ENCODE data around the gene BCL11B. TPM values are rescaled to one million over a fixed set of nuclear protein-coding genes. Genes with fewer than 3 reads are reported as not detected.

BCL11B gene
- total RNA-seq, 1 experiment from 2014 or later: 0.05 TPM

- CTCF ChIA-PET: no interaction called here
- Histone ChIP-seq H3K9me3 (no peaks in the 10 kb centered on the region), H3K4me3 (ENCODE audit: low read depth, low read length) (no peak overlapping the region), H3K27me3 (replicated peaks; ENCODE audit: control insufficient read depth, insufficient read depth, low read length) (no peaks in the 10 kb centered on the region), H3K36me3 (ENCODE audit: control insufficient read depth, insufficient read depth, low read length) (no peaks in the 10 kb centered on the region; the same call in 1 of the 2 replicates), H3K4me1 (peaks cover 52% of the 10 kb centered on the region)
- Mint-ChIP-seq H3K27ac (ENCODE audit: unreplicated experiment) (peak overlapping the region; percentile 30), H3K9me3 (ENCODE audit: unreplicated experiment) (peaks cover 17% of the 10 kb centered on the region), H3K4me1 (ENCODE audit: low read depth, unreplicated experiment) (peaks cover 6% of the 10 kb centered on the region), H3K4me3 (ENCODE audit: unreplicated experiment) (no peak overlapping the region), H3K27me3 (ENCODE audit: insufficient read depth, unreplicated experiment) (peaks cover 3% of the 10 kb centered on the region), H3K36me3 (ENCODE audit: insufficient read depth, unreplicated experiment) (no peaks in the 10 kb centered on the region)
- no peak for TF ChIP-seq CTCF (IDR thresholded peaks at IDR 0.05; ENCODE audit: insufficient read depth in 1 of 2, low read depth in 1 of 2, low read length in 1 of 2, severe bottlenecking in 1 of 2, unreplicated experiment in 1 of 2)
- POLR2A ChIA-PET: no interaction called here
- intact Hi-C loops (cut with micrococcal nuclease; ENCODE audit: unreplicated experiment): no loop called here
- BruUV-seq (replicated peaks): no TSS peak
- no peak for DNase-seq
These were observed 42.6 kb upstream of the BCL11B start for GRCh38 chr14:99314623-99315022.

- Mint-ChIP-seq H3K4me3 (ENCODE audit: unreplicated experiment) (no peak overlapping the region), H3K27me3 (ENCODE audit: insufficient read depth, unreplicated experiment) (peaks cover 3% of the 10 kb centered on the region), H3K9me3 (ENCODE audit: unreplicated experiment) (peaks cover 17% of the 10 kb centered on the region), H3K36me3 (ENCODE audit: insufficient read depth, unreplicated experiment) (no peaks in the 10 kb centered on the region), H3K27ac (ENCODE audit: unreplicated experiment) (no peak overlapping the region), H3K4me1 (ENCODE audit: low read depth, unreplicated experiment) (peaks cover 6% of the 10 kb centered on the region)
- BruUV-seq (replicated peaks): no TSS peak
- Histone ChIP-seq H3K27me3 (replicated peaks; ENCODE audit: control insufficient read depth, insufficient read depth, low read length) (no peaks in the 10 kb centered on the region), H3K4me1 (peaks cover 38% of the 10 kb centered on the region), H3K9me3 (no peaks in the 10 kb centered on the region), H3K4me3 (ENCODE audit: low read depth, low read length) (no peak overlapping the region), H3K36me3 (ENCODE audit: control insufficient read depth, insufficient read depth, low read length) (no peaks in the 10 kb centered on the region; the same call in 1 of the 2 replicates)
- CTCF ChIA-PET: no interaction called here
- no peak for TF ChIP-seq CTCF (IDR thresholded peaks at IDR 0.05; ENCODE audit: insufficient read depth in 1 of 2, low read depth in 1 of 2, low read length in 1 of 2, severe bottlenecking in 1 of 2, unreplicated experiment in 1 of 2)
- no peak for DNase-seq
- intact Hi-C loops (cut with micrococcal nuclease; ENCODE audit: unreplicated experiment): no loop called here
- POLR2A ChIA-PET: no interaction called here
These were observed 41.2 kb upstream of the BCL11B start for GRCh38 chr14:99313234-99313633.

- H3K27me3 ChIP-seq (replicated peaks; ENCODE audit: control insufficient read depth, insufficient read depth, low read length): no peaks in the 10 kb centered on the region
- H3K36me3 ChIP-seq (ENCODE audit: control insufficient read depth, insufficient read depth, low read length): no peaks in the 10 kb centered on the region; the same call in 1 of the 2 replicates
- Mint-ChIP-seq H3K27ac (ENCODE audit: unreplicated experiment) (no peak overlapping the region), H3K36me3 (ENCODE audit: insufficient read depth, unreplicated experiment) (no peaks in the 10 kb centered on the region), H3K9me3 (ENCODE audit: unreplicated experiment) (peaks cover 17% of the 10 kb centered on the region), H3K4me1 (ENCODE audit: low read depth, unreplicated experiment) (peaks cover 6% of the 10 kb centered on the region), H3K27me3 (ENCODE audit: insufficient read depth, unreplicated experiment) (peaks cover 3% of the 10 kb centered on the region), H3K4me3 (ENCODE audit: unreplicated experiment) (no peak overlapping the region)
- intact Hi-C loops (cut with micrococcal nuclease; ENCODE audit: unreplicated experiment): no loop called here
- no peak for DNase-seq
- no peak overlapping the region for H3K4me3 ChIP-seq (ENCODE audit: low read depth, low read length)
- TF ChIP-seq CTCF (IDR thresholded peaks at IDR 0.05; ENCODE audit: insufficient read depth in 1 of 2, low read depth in 1 of 2, low read length in 1 of 2, severe bottlenecking in 1 of 2, unreplicated experiment in 1 of 2): no peak
- H3K9me3 ChIP-seq: no peaks in the 10 kb centered on the region
- no TSS peak for BruUV-seq (replicated peaks)
- peaks cover 27% of the 10 kb centered on the region for H3K4me1 ChIP-seq
- CTCF ChIA-PET: no interaction called here
- POLR2A ChIA-PET: no interaction called here
These were observed 40.1 kb upstream of the BCL11B start for GRCh38 chr14:99312106-99312505.
